Astrocyte of the spinal cord (primary cell): ENCODE data around the gene MYO16.

ENCODE experiments used
- DNase-seq: peaks from one replicate; pipeline ENCODE4 v3.0.0; 2011; ENCODE audit warnings: low read depth, low spot score
- H3K4me3 ChIP-seq: 2 replicates; pipeline ENCODE4 v1.5.1; 2011; ENCODE audit warnings: low read depth, mild to moderate bottlenecking, low read length, moderate library complexity
- CTCF ChIP-seq: IDR thresholded peaks from 2 replicates; pipeline ENCODE4 v1.5.1; 2012; ENCODE audit warnings: low read depth, mild to moderate bottlenecking, low read length, inconsistent platforms
- in situ Hi-C: cut with HindIII; loops from 2 replicates; pipeline ENCODE4 v1.10.0; 2017; ENCODE audit warnings: low sequenced_read_pairs

The MYO16 gene

GRCh38 chr13:109058087-109058486, 428.7 kb downstream of the MYO16 start:
- DNase-seq = no peak
- no peak for TF ChIP-seq CTCF
- in situ Hi-C loops = no loop called here
- no peak overlapping the region for H3K4me3 ChIP-seq

DNA sequence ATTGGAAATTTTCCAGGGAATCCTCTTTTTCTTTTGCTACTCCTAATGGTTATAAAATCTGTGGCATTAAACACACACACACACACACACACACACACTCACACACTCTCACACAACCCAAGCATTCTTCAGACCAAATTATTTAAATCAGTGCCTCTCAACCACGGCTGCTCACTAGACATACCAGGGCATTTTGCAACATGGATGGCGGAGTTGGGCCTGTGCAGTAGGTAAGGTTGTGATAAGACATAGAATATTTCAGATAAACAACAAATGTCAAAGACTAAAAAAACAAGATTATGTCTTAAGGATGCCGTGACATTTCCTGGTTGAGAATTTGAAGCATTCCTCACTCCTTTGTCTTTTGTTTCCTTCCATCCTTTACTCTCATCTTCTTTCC, 443.1 kb downstream of the MYO16 start:
- DNase-seq = no peak
- H3K4me3 ChIP-seq = no peak overlapping the region
- in situ Hi-C loops = no loop called here
- TF ChIP-seq CTCF = no peak

- no peak for DNase-seq
- no peak for TF ChIP-seq CTCF
- in situ Hi-C loops = no loop called here
- H3K4me3 ChIP-seq = no peak overlapping the region
Measured at GRCh38 chr13:109074436-109074835, 445.0 kb downstream of the MYO16 start.

DNA sequence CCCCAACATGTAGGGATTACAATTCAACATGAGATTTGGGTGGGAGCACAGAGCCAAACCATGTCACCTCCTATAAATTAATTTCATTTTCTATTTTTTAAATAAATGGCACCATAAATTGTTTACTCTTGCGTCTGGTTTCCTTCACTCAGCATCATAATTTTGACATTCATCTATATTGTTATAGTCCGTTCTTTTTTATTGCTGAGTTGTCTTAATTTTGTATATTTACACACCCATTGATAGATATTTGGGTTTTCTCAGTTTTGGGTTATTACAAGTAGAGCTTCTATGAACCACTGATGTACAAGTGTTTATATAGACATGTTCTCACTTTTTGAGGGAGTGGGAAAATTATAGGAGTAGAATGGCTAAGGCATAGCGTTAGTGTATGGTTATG, 445.4 kb downstream of the MYO16 start:
- DNase-seq = no peak
- in situ Hi-C loops = no loop called here
- no peak for TF ChIP-seq CTCF
- no peak overlapping the region for H3K4me3 ChIP-seq

DNA sequence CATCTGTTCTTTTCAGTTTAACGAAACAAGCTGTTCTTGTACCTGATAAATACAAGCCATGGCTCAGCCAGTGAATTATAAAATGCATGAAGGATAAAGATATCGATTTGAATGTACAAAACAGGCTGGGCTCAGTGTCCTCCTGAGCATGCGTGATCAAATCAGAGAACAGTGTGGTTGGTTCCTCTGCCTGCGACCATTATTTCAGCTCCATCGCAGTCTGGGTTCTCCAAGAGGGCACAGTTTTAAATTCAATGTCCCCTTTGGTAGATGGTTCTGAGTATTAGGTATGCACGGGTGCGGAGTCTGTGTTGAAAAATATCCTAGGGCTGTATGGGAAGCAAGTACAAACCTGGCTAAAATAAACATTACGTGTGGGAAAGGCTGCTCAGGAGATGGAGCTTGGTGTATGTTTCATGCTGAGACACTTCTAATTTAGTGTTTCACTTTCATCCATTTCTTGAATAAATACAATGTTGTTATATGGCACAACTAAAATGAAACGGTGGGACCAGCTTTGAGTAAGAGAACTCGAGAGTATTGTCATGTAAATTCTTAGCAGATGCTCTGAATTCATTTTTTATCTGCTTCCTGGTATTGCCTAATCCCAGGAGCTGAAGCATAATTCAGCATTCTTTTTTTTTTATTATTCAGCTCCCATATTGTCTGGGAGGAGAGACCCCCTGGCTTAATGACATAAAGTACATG, 458.7 kb downstream of the MYO16 start:
- no peak for TF ChIP-seq CTCF
- DNase-seq = no peak
- in situ Hi-C loops = no loop called here
- H3K4me3 ChIP-seq = no peak overlapping the region

DNA sequence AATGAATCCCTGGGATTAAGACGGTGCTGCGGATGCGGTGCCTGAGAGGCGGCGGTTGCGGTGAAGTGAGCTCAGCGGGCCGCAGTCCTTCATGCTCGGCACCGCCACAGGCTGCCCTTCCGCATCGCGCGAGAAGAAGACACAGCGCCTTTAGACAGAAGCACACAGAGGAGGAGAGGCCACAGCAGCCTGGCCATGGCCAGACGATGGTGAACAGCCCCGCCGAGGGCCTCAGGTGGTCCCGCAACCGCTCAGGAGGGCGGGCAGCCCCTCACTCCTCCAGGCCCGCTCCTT, 459.2 kb downstream of the MYO16 start:
- in situ Hi-C loops = no loop called here
- DNase-seq = no peak
- H3K4me3 ChIP-seq = no peak overlapping the region
- no peak for TF ChIP-seq CTCF

- no peak for TF ChIP-seq CTCF
- in situ Hi-C loops = no loop called here
- DNase-seq = no peak
- no peak overlapping the region for H3K4me3 ChIP-seq
Measured at GRCh38 chr13:109090796-109091195, 461.4 kb downstream of the MYO16 start.
